Activated CD4-positive, alpha-beta T cell treated with anti-CD3 and anti-CD28 coated beads, Interleukin-2, amount 10 ng/mL, durations not matched to agents 24 days and 14 days (primary cell): ENCODE measurements around the gene KDM8. TPM values are rescaled to one million over a fixed set of nuclear protein-coding genes. Genes with fewer than 3 reads are reported as not detected.

ENCODE experiments used
- DNase-seq: peaks from one replicate; pipeline ENCODE4 v3.0.0; 2022
- H3K27ac Mint-ChIP-seq: one replicate; pipeline ENCODE4 v1.8.0; 2022; ENCODE audit warnings: mild to moderate bottlenecking, mixed read lengths
- H3K27me3 Mint-ChIP-seq: one replicate; pipeline ENCODE4 v1.8.0; 2022; ENCODE audit warnings: mixed read lengths
- H3K36me3 Mint-ChIP-seq: one replicate; pipeline ENCODE4 v1.8.0; 2022; ENCODE audit warnings: low read depth, mild to moderate bottlenecking, mixed read lengths
- H3K4me1 Mint-ChIP-seq: one replicate; pipeline ENCODE4 v1.8.0; 2021; ENCODE audit warnings: mixed read lengths
- H3K4me3 Mint-ChIP-seq: one replicate; pipeline ENCODE4 v1.8.0; 2022; ENCODE audit warnings: mild to moderate bottlenecking, moderate library complexity, mixed read lengths
- H3K9me3 Mint-ChIP-seq: one replicate; pipeline ENCODE4 v1.8.0; 2021; ENCODE audit warnings: mixed read lengths
- intact Hi-C: fragments of 100-400 bp; cut with micrococcal nuclease; formaldehyde crosslinking; loops from one replicate; pipeline ENCODE4 v1.15.1; 2023
- total RNA-seq: library from RNA; stranded (reverse); gene quantifications from 2 replicates; pipeline ENCODE4 v1.2.3, GENCODE V29; 2022

KDM8 gene
- total RNA-seq, result 11.0 and 13.6 TPM in 2 replicates

GRCh38 chr16:27203507-27204311 lies at the start of gene KDM8:
Gene KDM8 (plus strand): TSS chr16:27203526. CDS start chr16:27210124, 6,598 bp downstream.
- DNase-seq, result peak; percentile 100
- Mint-ChIP-seq H3K27me3 (peaks cover 2% of the 10 kb centered on the region), H3K4me3 (peak within 1 kb of the TSS; percentile 93), H3K27ac (peak within 1 kb of the TSS; percentile 100), H3K4me1 (peaks cover 52% of the 10 kb centered on the region), H3K9me3 (peaks cover 4% of the 10 kb centered on the region), H3K36me3 (peaks cover 8% of the 10 kb centered on the region)
- intact Hi-C loops, result loop anchor here (1.0 to 10.0 kb wide), 5 partner anchors 24 to 341 kb away; partner anchors contain the start of gene GTF3C1

- H3K27me3 Mint-ChIP-seq, result peaks cover 5% of the 10 kb centered on the region
Measured at GRCh38 chr16:27154705-27155521, 48.4 kb upstream of the KDM8 start.

GRCh38 chr16:27156579-27156978 lies 46.7 kb upstream of the KDM8 start:
- no peaks in the 10 kb centered on the region for H3K36me3 Mint-ChIP-seq
- peaks cover 10% of the 10 kb centered on the region for H3K4me1 Mint-ChIP-seq
- no peak overlapping the region for H3K4me3 Mint-ChIP-seq
- peaks cover 5% of the 10 kb centered on the region for H3K27me3 Mint-ChIP-seq
- peaks cover 8% of the 10 kb centered on the region for H3K9me3 Mint-ChIP-seq
- intact Hi-C loops, result no loop called here
- DNase-seq, result no peak
- H3K27ac Mint-ChIP-seq, result no peak overlapping the region

More at GRCh38 chr16:27154705-27155521, 48.4 kb upstream of the KDM8 start:
- no peak overlapping the region for H3K4me3 Mint-ChIP-seq
- peaks cover 10% of the 10 kb centered on the region for H3K4me1 Mint-ChIP-seq
- intact Hi-C loops, result loop anchor here (1.0 kb wide), 2 partner anchors 14 to 302 kb away; no protein-coding TSS in a partner anchor
- no peaks in the 10 kb centered on the region for H3K36me3 Mint-ChIP-seq
- H3K9me3 Mint-ChIP-seq, result peaks cover 6% of the 10 kb centered on the region
- H3K27ac Mint-ChIP-seq, result no peak overlapping the region
- peak; percentile 90 for DNase-seq

- no peak for DNase-seq
- peaks cover 5% of the 10 kb centered on the region for H3K27me3 Mint-ChIP-seq
- H3K27ac Mint-ChIP-seq, result no peak overlapping the region
- no peak overlapping the region for H3K4me3 Mint-ChIP-seq
- H3K36me3 Mint-ChIP-seq, result no peaks in the 10 kb centered on the region
- intact Hi-C loops, result no loop called here
- peaks cover 2% of the 10 kb centered on the region for H3K4me1 Mint-ChIP-seq
- peaks cover 8% of the 10 kb centered on the region for H3K9me3 Mint-ChIP-seq
Measured at GRCh38 chr16:27161398-27161797, 41.9 kb upstream of the KDM8 start.

GRCh38 chr16:27164352-27164751 lies 39.0 kb upstream of the KDM8 start:
- intact Hi-C loops, result no loop called here
- Mint-ChIP-seq H3K27me3 (peaks cover 2% of the 10 kb centered on the region), H3K27ac (no peak overlapping the region), H3K4me3 (no peak overlapping the region), H3K36me3 (peaks cover 2% of the 10 kb centered on the region), H3K4me1 (peaks cover 12% of the 10 kb centered on the region), H3K9me3 (peaks cover 3% of the 10 kb centered on the region)
- DNase-seq, result no peak

- Mint-ChIP-seq H3K27me3 (peaks cover 2% of the 10 kb centered on the region), H3K4me3 (no peak overlapping the region), H3K9me3 (peaks cover 3% of the 10 kb centered on the region), H3K4me1 (peaks cover 25% of the 10 kb centered on the region), H3K36me3 (peaks cover 2% of the 10 kb centered on the region), H3K27ac (no peak overlapping the region)
- intact Hi-C loops, result no loop called here
- DNase-seq, result no peak
Measured at GRCh38 chr16:27165576-27165975, 37.8 kb upstream of the KDM8 start.

GRCh38 chr16:27168790-27169189 lies 34.5 kb upstream of the KDM8 start:
- DNase-seq, result no peak
- Mint-ChIP-seq H3K36me3 (peaks cover 8% of the 10 kb centered on the region), H3K27ac (no peak overlapping the region), H3K27me3 (peaks cover 2% of the 10 kb centered on the region), H3K4me3 (no peak overlapping the region), H3K9me3 (peaks cover 5% of the 10 kb centered on the region), H3K4me1 (peaks cover 44% of the 10 kb centered on the region)
- intact Hi-C loops, result loop anchor here (1.0 kb wide), 2 partner anchors 13 to 150 kb away; no protein-coding TSS in a partner anchor

GRCh38 chr16:27169511-27170071 lies 33.7 kb upstream of the KDM8 start:
- Mint-ChIP-seq H3K36me3 (peaks cover 8% of the 10 kb centered on the region), H3K27me3 (peaks cover 2% of the 10 kb centered on the region), H3K4me3 (peak overlapping the region; percentile 52), H3K4me1 (peaks cover 52% of the 10 kb centered on the region), H3K27ac (peak overlapping the region; percentile 74), H3K9me3 (peaks cover 5% of the 10 kb centered on the region)
- peak; percentile 88 for DNase-seq
- intact Hi-C loops, result loop anchor here (1.0 to 10.0 kb wide), 3 partner anchors 14 to 575 kb away; no protein-coding TSS in a partner anchor

GRCh38 chr16:27171584-27171983 lies 31.7 kb upstream of the KDM8 start:
- Mint-ChIP-seq H3K36me3 (peaks cover 8% of the 10 kb centered on the region), H3K9me3 (peaks cover 5% of the 10 kb centered on the region), H3K27me3 (peaks cover 2% of the 10 kb centered on the region), H3K4me1 (peaks cover 63% of the 10 kb centered on the region), H3K27ac (peak overlapping the region; percentile 6), H3K4me3 (no peak overlapping the region)
- no peak for DNase-seq
- intact Hi-C loops, result loop anchor here (10.0 kb wide), 1 partner anchor 577 kb away; no protein-coding TSS in a partner anchor

- peak overlapping the region; percentile 80 for H3K27ac Mint-ChIP-seq
- H3K9me3 Mint-ChIP-seq, result peaks cover 5% of the 10 kb centered on the region
- peak; percentile 85 for DNase-seq
- intact Hi-C loops, result loop anchor here (10.0 kb wide), 1 partner anchor 579 kb away; no protein-coding TSS in a partner anchor
- peaks cover 66% of the 10 kb centered on the region for H3K4me1 Mint-ChIP-seq
- H3K27me3 Mint-ChIP-seq, result no peaks in the 10 kb centered on the region
- H3K4me3 Mint-ChIP-seq, result peak overlapping the region; percentile 51
- peaks cover 6% of the 10 kb centered on the region for H3K36me3 Mint-ChIP-seq
Measured at GRCh38 chr16:27174007-27174406, 29.3 kb upstream of the KDM8 start.

GRCh38 chr16:27174798-27175197 lies 28.5 kb upstream of the KDM8 start:
- Mint-ChIP-seq H3K27ac (no peak overlapping the region), H3K4me1 (peaks cover 67% of the 10 kb centered on the region), H3K9me3 (peaks cover 5% of the 10 kb centered on the region), H3K27me3 (no peaks in the 10 kb centered on the region), H3K4me3 (no peak overlapping the region), H3K36me3 (peaks cover 6% of the 10 kb centered on the region)
- intact Hi-C loops, result loop anchor here (10.0 kb wide), 1 partner anchor 580 kb away; no protein-coding TSS in a partner anchor
- DNase-seq, result no peak

- Mint-ChIP-seq H3K4me1 (peaks cover 62% of the 10 kb centered on the region), H3K27ac (peak overlapping the region; percentile 8), H3K36me3 (peaks cover 6% of the 10 kb centered on the region), H3K9me3 (peaks cover 5% of the 10 kb centered on the region), H3K4me3 (no peak overlapping the region), H3K27me3 (no peaks in the 10 kb centered on the region)
- intact Hi-C loops, result loop anchor here (10.0 kb wide), 1 partner anchor 581 kb away; no protein-coding TSS in a partner anchor
- no peak for DNase-seq
Measured at GRCh38 chr16:27175888-27176287, 27.4 kb upstream of the KDM8 start.

- H3K27ac Mint-ChIP-seq, result peak overlapping the region; percentile 90
- no peak overlapping the region for H3K4me3 Mint-ChIP-seq
- no peaks in the 10 kb centered on the region for H3K9me3 Mint-ChIP-seq
- peaks cover 55% of the 10 kb centered on the region for H3K4me1 Mint-ChIP-seq
- DNase-seq, result no peak
- H3K36me3 Mint-ChIP-seq, result no peaks in the 10 kb centered on the region
- peaks cover 3% of the 10 kb centered on the region for H3K27me3 Mint-ChIP-seq
- intact Hi-C loops, result loop anchor here (10.0 kb wide), 1 partner anchor 582 kb away; no protein-coding TSS in a partner anchor
Measured at GRCh38 chr16:27177031-27177774, 26.1 kb upstream of the KDM8 start.
